Erythroblast (primary cell): ENCODE data around the gene OAS2.

Experiments
- GATA1 ChIP-seq: IDR thresholded peaks from 2 replicates; pipeline ENCODE4 v1.6.1; 2011; ENCODE audit warnings: low read depth, mild to moderate bottlenecking, control low read depth, low read length, moderate library complexity
- POLR2A ChIP-seq: IDR thresholded peaks from 2 replicates; pipeline ENCODE4 v1.6.1; 2011; ENCODE audit warnings: mild to moderate bottlenecking, low read length

DNA sequence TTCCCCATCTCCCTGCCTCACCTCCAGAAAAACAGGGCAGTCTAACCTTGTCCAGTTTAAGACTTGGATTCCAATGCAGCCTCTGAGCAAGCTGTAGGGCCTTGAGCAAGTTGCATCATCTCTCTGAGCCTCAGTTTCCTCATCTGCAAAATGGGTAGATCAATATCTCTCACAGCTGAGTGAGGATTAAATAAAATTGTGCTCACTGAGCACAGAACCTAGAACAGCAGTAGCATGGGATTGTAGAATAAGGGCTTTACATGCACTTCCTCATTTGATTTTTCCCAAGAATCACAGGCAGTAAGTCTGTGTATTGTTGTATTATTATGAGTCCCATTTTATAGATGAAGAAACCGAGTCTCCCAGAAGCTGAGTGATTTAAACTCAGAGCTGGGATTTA is 80.2 kb downstream of the OAS2 start:
- TF ChIP-seq POLR2A: no peak
- TF ChIP-seq GATA1: no peak
